Measurements from ENCODE around the gene CADPS2. TPM values are rescaled to one million over a fixed set of nuclear protein-coding genes. Genes with fewer than 3 reads are reported as not detected.

Gene CADPS2
- total RNA-seq, 4 donors from 2014 or later, result 8.7 to 27.9 (median 16.7) TPM

- no peak for TF ChIP-seq CTCF (IDR thresholded peaks at IDR 0.05; ENCODE audit: low read depth)
Measured at GRCh38 chr7:122518488-122518887, 367.8 kb downstream of the CADPS2 start.

GRCh38 chr7:122517576-122517975 is 368.7 kb downstream of the CADPS2 start:
- TF ChIP-seq CTCF (IDR thresholded peaks at IDR 0.05; ENCODE audit: low read depth), result no peak

- TF ChIP-seq CTCF (IDR thresholded peaks at IDR 0.05; ENCODE audit: low read depth), result no peak
Measured at GRCh38 chr7:122515404-122515803, 370.9 kb downstream of the CADPS2 start.

- TF ChIP-seq CTCF (IDR thresholded peaks at IDR 0.05; ENCODE audit: low read depth), result no peak
Measured at GRCh38 chr7:122511268-122511667, 375.0 kb downstream of the CADPS2 start.

- TF ChIP-seq CTCF (IDR thresholded peaks at IDR 0.05; ENCODE audit: low read depth), result no peak
Measured at GRCh38 chr7:122507591-122507990, 378.7 kb downstream of the CADPS2 start.

- no peak for TF ChIP-seq CTCF (IDR thresholded peaks at IDR 0.05; ENCODE audit: low read depth)
Measured at GRCh38 chr7:122492007-122492406, 394.3 kb downstream of the CADPS2 start.

GRCh38 chr7:122488241-122488640 is 398.0 kb downstream of the CADPS2 start:
- TF ChIP-seq CTCF (IDR thresholded peaks at IDR 0.05; ENCODE audit: low read depth), result no peak

Measured in subcutaneous adipose tissue (tissue), 4 donors.